NCI-H2171 treated with DMSO at 0.1 percent for 48 hours (cell line): Measurements from ENCODE around the gene MTHFS.

Experiments
- DNase-seq: peaks from one replicate; lab custom pipeline; 2025; lab: John Stamatoyannopoulos, UW

MTHFS gene

DNA sequence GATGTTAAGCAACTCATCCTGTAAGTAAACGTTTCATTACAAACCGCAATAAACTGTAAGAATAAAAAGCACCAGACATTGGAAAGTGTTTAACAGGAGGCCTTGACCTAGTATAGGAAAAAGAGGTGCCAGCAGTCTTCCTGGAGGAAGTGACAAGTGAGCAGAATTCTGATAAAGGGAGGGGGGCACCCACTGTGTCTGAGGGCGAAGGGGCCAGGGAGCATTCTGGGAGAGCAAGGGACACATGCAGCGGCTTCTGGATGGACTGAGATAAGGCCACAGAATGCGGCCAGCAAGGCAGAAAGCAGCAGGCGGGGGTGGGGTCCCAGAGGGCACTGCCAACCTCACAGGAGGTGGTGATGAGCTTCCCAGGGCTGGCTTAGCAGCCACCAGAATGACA lies 80.2 kb downstream of the MTHFS start:
- DNase-seq = no peak

DNA sequence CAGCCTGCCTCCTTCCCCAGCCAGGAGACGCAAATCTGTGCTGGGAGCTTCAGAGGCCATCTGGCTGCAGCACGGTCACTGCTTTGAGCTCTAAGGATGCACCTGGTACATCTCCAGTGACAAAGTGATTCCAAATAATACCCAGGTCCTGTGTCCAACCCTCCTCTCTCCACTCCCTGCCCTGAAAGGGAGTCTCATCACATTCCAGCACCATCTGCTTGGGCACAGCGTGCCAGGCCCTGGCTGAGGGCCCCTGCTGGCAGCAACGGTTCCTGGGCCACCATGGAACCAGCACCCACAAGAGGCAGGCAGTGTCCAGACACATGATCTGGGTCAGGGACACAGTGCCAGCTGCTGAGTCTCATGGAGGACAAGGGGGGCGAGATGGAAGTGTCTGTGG lies 81.3 kb downstream of the MTHFS start:
- peak; percentile 58 for DNase-seq

DNA sequence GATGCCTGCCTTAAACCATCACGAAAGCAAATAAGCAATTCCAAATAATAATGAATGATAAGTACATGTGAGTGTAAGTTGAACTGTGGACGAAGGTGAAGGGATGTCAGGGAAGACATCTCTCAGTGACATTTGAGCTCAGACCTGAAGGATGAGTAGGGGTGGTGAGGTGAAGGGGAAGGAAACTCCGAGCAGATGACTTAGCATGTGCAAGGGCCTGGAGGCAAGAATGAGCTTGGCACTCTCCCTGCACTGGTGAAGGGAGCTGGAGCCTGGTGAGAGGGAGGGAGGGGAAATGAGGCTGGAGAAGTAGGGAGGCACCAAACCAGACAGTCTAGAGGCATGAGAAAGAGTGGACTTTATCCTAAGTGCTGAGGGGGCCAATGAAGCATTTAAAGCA lies 84.3 kb downstream of the MTHFS start:
- DNase-seq = no peak

DNA sequence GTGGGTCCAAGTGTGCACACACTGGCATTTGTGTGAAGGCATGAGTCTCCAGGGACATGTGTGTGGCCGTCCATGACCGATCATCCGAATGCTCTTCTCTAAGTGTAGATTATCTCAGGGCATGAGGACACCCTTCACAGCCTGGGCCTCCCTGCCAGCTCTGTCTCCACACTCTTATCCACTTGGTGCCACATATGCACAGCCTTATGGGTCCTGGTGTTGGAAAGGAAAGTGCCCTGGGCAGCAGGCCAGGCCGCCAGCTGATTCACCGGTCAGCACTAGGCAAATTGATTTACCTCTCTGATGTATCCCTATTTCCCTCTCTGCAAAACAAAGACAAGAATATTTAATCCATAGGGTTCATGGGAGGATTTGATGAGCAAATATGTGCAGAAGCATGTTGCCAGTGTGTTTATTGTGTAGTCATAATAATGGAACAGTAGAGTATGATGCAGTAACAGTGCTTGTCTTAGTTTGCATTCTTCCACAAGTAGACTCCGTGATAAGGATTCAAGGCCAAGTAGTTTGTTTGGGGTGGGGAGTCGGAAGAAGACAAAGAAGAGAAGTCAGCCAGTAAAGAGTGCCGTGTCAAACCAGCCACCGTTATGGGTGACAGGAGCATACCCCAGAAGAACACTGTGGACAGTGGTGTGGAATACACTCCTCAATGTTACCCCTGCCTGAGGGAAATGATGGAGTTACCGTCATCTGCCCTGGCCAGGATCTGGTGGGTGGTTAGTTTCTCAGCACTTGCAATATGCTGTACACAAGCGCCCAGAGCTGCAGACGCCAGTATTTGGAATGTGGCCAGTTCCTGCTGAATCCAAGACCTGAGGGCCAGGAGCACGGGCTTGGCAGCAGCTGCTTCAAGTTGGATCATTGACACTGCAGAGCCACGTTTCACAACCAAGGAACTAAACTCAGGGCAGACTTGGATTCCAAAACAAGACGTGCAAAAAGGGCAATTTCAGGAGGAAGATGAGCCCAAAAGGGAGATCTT lies 85.1 kb downstream of the MTHFS start:
- peak; percentile 82 for DNase-seq

DNA sequence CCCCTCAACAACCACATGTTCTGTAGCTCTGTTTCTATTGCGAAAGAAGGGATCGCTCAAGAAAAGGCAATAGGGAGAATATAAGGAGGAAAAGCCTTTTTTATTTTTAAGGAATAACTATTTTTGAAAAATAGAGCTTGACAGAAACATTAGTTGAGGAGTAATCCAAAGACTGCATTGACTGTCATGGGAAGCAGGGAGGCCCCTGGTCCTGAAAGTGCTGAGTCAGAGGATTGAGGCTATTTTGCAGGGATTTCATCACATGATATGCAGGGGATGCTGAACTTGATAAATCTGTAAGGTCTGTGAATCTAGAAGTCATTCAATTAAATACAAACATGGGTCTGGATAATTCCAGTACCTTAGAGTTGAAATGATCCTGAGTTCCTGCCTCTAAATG lies 92.0 kb downstream of the MTHFS start:
- no peak for DNase-seq

DNA sequence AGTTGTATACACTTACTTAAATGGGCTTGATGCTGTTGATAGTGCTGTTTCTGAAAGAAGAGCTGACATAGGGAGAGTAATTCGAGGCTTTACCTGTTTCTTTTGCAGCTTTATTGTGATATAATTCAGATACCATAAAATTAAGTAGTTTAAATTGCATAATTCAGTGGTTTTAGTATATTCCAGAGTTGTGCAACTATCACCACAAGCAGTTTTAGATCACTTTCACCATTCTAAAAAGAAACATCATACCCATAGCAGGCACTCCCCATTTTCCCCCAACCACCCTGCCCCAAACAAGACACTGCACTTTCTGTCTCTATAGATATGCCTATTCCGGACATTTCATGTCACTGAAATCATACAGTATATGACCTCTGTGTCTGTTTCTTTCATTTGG lies 98.5 kb downstream of the MTHFS start:
- no peak for DNase-seq
